ENCODE measurements around the gene MYLK. TPM values are rescaled to one million over a fixed set of nuclear protein-coding genes. Genes with fewer than 3 reads are reported as not detected.

Gene MYLK
- total and polyA plus RNA-seq, 2 experiments from 2014 or later, result 13.1 to 27.1 TPM

GRCh38 chr3:123765475-123766128 is 118.5 kb downstream of the MYLK start:
- Histone ChIP-seq H4K20me1 (ENCODE audit: insufficient read depth, poor library complexity, severe bottlenecking) (no peaks in the 10 kb centered on the region), H2AFZ (no peak overlapping the region), H3K4me2 (no peak overlapping the region), H3K27ac (no peak overlapping the region), H3K79me2 (no peaks in the 10 kb centered on the region), H3K36me3 (replicated peaks; ENCODE audit: insufficient read depth, low read depth) (no peaks in the 10 kb centered on the region), H3K9me3 (ENCODE audit: low read depth) (no peaks in the 10 kb centered on the region), H3K9me2 (replicated peaks; ENCODE audit: insufficient read depth) (no peaks in the 10 kb centered on the region), H3K4me3 (no peak overlapping the region), H3K27me3 (no peaks in the 10 kb centered on the region), H3K4me1 (ENCODE audit: insufficient read depth) (peaks cover 10% of the 10 kb centered on the region)
- DNase-seq (ENCODE audit: low spot score), result no peak
- WGBS (ENCODE audit: low lambda C conversion rate, missing lambda C conversion rate), result 70% methylated on average over 4 of the region's 4 CpGs
- TF ChIP-seq CTCF (IDR thresholded peaks at IDR 0.05; ENCODE audit: poor library complexity), result no peak

GRCh38 chr3:123764647-123765046 is 119.5 kb downstream of the MYLK start:
- no peak overlapping the region for H2AFZ ChIP-seq
- no peak overlapping the region for H3K27ac ChIP-seq
- no peak overlapping the region for H3K4me2 ChIP-seq
- DNase-seq (ENCODE audit: low spot score), result no peak
- no peaks in the 10 kb centered on the region for H4K20me1 ChIP-seq (ENCODE audit: insufficient read depth, poor library complexity, severe bottlenecking)
- no peaks in the 10 kb centered on the region for H3K9me2 ChIP-seq (replicated peaks; ENCODE audit: insufficient read depth)
- no peaks in the 10 kb centered on the region for H3K27me3 ChIP-seq
- TF ChIP-seq CTCF (IDR thresholded peaks at IDR 0.05; ENCODE audit: poor library complexity) (no peak), EZH2 (IDR thresholded peaks at IDR 0.05; ENCODE audit: borderline replicate concordance) (no peak), EZH2phosphoT487 (IDR thresholded peaks at IDR 0.05; ENCODE audit: low read depth, severe bottlenecking, unreplicated experiment) (no peak)
- H3K4me3 ChIP-seq, result no peak overlapping the region
- H3K9me3 ChIP-seq (ENCODE audit: low read depth), result no peaks in the 10 kb centered on the region
- H3K4me1 ChIP-seq (ENCODE audit: insufficient read depth), result peaks cover 10% of the 10 kb centered on the region
- H3K36me3 ChIP-seq (replicated peaks; ENCODE audit: insufficient read depth, low read depth), result no peaks in the 10 kb centered on the region
- H3K79me2 ChIP-seq, result no peaks in the 10 kb centered on the region
- WGBS (ENCODE audit: low lambda C conversion rate, missing lambda C conversion rate), result 85% methylated on average over 8 of the region's 8 CpGs

- no peaks in the 10 kb centered on the region for H3K27me3 ChIP-seq
- no peak for DNase-seq (ENCODE audit: low spot score)
- H2AFZ ChIP-seq, result no peak overlapping the region
- H3K9me2 ChIP-seq (replicated peaks; ENCODE audit: insufficient read depth), result no peaks in the 10 kb centered on the region
- no peaks in the 10 kb centered on the region for H3K9me3 ChIP-seq (ENCODE audit: low read depth)
- H3K27ac ChIP-seq, result no peak overlapping the region
- H3K79me2 ChIP-seq, result no peaks in the 10 kb centered on the region
- H3K4me2 ChIP-seq, result no peak overlapping the region
- no peak for TF ChIP-seq CTCF (IDR thresholded peaks at IDR 0.05; ENCODE audit: poor library complexity)
- no peak for TF ChIP-seq EZH2 (IDR thresholded peaks at IDR 0.05; ENCODE audit: borderline replicate concordance)
- no peak for TF ChIP-seq EZH2phosphoT487 (IDR thresholded peaks at IDR 0.05; ENCODE audit: low read depth, severe bottlenecking, unreplicated experiment)
- H3K4me3 ChIP-seq, result no peak overlapping the region
- no peaks in the 10 kb centered on the region for H4K20me1 ChIP-seq (ENCODE audit: insufficient read depth, poor library complexity, severe bottlenecking)
- peaks cover 10% of the 10 kb centered on the region for H3K4me1 ChIP-seq (ENCODE audit: insufficient read depth)
- 85% methylated on average over 2 of the region's 2 CpGs for WGBS (ENCODE audit: low lambda C conversion rate, missing lambda C conversion rate)
- no peaks in the 10 kb centered on the region for H3K36me3 ChIP-seq (replicated peaks; ENCODE audit: insufficient read depth, low read depth)
Measured at GRCh38 chr3:123762805-123763204, 121.3 kb downstream of the MYLK start.
